Measurements from ENCODE around the gene SLC51B. TPM values are rescaled to one million over a fixed set of nuclear protein-coding genes. Genes with fewer than 3 reads are reported as not detected.

The SLC51B gene
- total and polyA plus RNA-seq, 2 experiments from 2014 or later = 6.5 to 8.6 TPM

DNA sequence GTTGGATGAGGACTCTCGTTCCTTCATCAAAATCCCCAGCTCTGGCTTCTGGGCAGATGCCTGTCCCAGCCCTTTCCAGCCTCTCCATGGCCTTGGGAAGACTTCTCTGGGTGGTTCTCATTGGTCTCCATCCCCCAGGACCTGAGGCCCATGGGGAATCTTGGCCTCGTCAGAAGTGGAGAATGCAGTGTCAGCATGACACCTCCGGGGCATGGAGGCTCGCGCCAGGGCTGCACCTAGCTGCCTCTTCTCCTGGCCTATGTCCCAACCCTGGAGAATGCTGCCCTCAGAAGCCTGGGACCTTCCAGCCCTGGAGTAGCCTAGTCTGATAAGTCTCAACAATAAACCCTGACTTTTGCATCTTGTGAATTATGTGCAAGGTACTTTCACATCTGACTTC lies 34.4 kb downstream of the SLC51B start:
- no peaks in the 10 kb centered on the region for H3K36me3 ChIP-seq (replicated peaks; ENCODE audit: insufficient read depth, low read depth)
- no peak overlapping the region for H3K4me2 ChIP-seq
- no peaks in the 10 kb centered on the region for H3K9me2 ChIP-seq (replicated peaks; ENCODE audit: insufficient read depth)
- no peaks in the 10 kb centered on the region for H4K20me1 ChIP-seq (ENCODE audit: insufficient read depth, poor library complexity, severe bottlenecking)
- H3K4me1 ChIP-seq (ENCODE audit: insufficient read depth) = peaks cover 22% of the 10 kb centered on the region
- 93% methylated on average over 5 of the region's 5 CpGs for WGBS (ENCODE audit: low lambda C conversion rate, missing lambda C conversion rate)
- H3K9me3 ChIP-seq (ENCODE audit: low read depth) = no peaks in the 10 kb centered on the region
- H3K27ac ChIP-seq = no peak overlapping the region
- DNase-seq (ENCODE audit: low spot score) = no peak
- no peaks in the 10 kb centered on the region for H3K79me2 ChIP-seq
- no peak overlapping the region for H2AFZ ChIP-seq
- no peak for TF ChIP-seq EZH2phosphoT487 (IDR thresholded peaks at IDR 0.05; ENCODE audit: low read depth, severe bottlenecking, unreplicated experiment)
- TF ChIP-seq EZH2 (IDR thresholded peaks at IDR 0.05; ENCODE audit: borderline replicate concordance) = no peak
- TF ChIP-seq, protein P1, sequence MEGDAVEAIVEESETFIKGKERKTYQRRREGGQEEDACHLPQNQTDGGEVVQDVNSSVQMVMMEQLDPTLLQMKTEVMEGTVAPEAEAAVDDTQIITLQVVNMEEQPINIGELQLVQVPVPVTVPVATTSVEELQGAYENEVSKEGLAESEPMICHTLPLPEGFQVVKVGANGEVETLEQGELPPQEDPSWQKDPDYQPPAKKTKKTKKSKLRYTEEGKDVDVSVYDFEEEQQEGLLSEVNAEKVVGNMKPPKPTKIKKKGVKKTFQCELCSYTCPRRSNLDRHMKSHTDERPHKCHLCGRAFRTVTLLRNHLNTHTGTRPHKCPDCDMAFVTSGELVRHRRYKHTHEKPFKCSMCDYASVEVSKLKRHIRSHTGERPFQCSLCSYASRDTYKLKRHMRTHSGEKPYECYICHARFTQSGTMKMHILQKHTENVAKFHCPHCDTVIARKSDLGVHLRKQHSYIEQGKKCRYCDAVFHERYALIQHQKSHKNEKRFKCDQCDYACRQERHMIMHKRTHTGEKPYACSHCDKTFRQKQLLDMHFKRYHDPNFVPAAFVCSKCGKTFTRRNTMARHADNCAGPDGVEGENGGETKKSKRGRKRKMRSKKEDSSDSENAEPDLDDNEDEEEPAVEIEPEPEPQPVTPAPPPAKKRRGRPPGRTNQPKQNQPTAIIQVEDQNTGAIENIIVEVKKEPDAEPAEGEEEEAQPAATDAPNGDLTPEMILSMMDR (IDR thresholded peaks at IDR 0.05; ENCODE audit: poor library complexity) = no peak
- H3K27me3 ChIP-seq = no peaks in the 10 kb centered on the region
- H3K4me3 ChIP-seq = no peak overlapping the region

DNA sequence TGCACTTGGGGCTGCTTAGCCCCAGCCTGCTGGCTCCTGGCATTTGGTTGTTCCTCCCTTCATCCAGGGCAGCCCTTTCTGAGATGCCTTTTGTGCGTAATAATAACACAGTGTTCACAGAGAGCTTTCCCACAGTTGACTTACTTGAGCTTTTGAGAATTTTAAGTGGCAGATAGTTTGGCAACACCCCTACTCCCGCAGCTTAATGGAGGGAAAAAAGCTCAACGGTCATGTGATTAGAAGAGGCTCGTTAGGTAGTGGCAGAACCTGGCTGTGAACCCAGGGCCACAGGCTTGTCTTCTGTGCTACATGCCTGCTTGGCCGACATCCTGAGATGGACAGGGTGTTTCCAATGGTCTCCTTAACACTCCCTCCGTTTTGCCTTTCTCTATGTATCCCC lies 36.1 kb downstream of the SLC51B start:
- H3K27me3 ChIP-seq = no peaks in the 10 kb centered on the region
- H3K36me3 ChIP-seq (replicated peaks; ENCODE audit: insufficient read depth, low read depth) = no peaks in the 10 kb centered on the region
- H3K9me2 ChIP-seq (replicated peaks; ENCODE audit: insufficient read depth) = no peaks in the 10 kb centered on the region
- no peaks in the 10 kb centered on the region for H4K20me1 ChIP-seq (ENCODE audit: insufficient read depth, poor library complexity, severe bottlenecking)
- no peak overlapping the region for H3K4me2 ChIP-seq
- H3K79me2 ChIP-seq = no peaks in the 10 kb centered on the region
- no peak for DNase-seq (ENCODE audit: low spot score)
- no peak overlapping the region for H3K4me3 ChIP-seq
- H3K27ac ChIP-seq = no peak overlapping the region
- H3K4me1 ChIP-seq (ENCODE audit: insufficient read depth) = peaks cover 25% of the 10 kb centered on the region
- WGBS (ENCODE audit: low lambda C conversion rate, missing lambda C conversion rate) = 57% methylated on average over 6 of the region's 6 CpGs
- H2AFZ ChIP-seq = no peak overlapping the region
- TF ChIP-seq, protein P1 (IDR thresholded peaks at IDR 0.05; ENCODE audit: poor library complexity) = no peak
- TF ChIP-seq EZH2 (IDR thresholded peaks at IDR 0.05; ENCODE audit: borderline replicate concordance) (no peak), EZH2phosphoT487 (IDR thresholded peaks at IDR 0.05; ENCODE audit: low read depth, severe bottlenecking, unreplicated experiment) (no peak)
- no peaks in the 10 kb centered on the region for H3K9me3 ChIP-seq (ENCODE audit: low read depth)

DNA sequence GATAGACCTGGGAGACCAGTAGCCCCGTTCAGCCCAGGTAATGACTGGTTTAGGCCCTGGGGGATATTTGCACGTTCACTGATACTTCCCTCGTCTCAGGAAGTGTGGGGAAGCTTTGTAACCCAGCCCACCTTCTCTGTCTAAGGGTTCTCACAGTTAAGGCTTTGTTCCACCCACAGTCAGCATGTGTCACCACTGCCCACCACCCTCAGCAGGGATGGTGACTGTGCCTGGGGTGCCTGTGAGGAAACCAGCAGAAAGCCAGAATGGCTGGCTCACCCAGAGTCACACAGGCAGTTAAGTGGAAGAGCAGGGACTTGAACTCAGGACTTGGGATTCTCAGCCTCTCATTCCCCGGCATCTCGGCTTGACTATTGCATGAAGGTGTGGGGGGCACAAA lies 36.6 kb downstream of the SLC51B start:
- TF ChIP-seq, protein P1 (IDR thresholded peaks at IDR 0.05; ENCODE audit: poor library complexity) = no peak
- TF ChIP-seq EZH2phosphoT487 (IDR thresholded peaks at IDR 0.05; ENCODE audit: low read depth, severe bottlenecking, unreplicated experiment) (no peak), EZH2 (IDR thresholded peaks at IDR 0.05; ENCODE audit: borderline replicate concordance) (no peak)
- Histone ChIP-seq H3K4me3 (no peak overlapping the region), H3K27me3 (no peaks in the 10 kb centered on the region), H3K9me2 (replicated peaks; ENCODE audit: insufficient read depth) (no peaks in the 10 kb centered on the region), H4K20me1 (ENCODE audit: insufficient read depth, poor library complexity, severe bottlenecking) (no peaks in the 10 kb centered on the region), H3K4me2 (no peak overlapping the region), H3K4me1 (ENCODE audit: insufficient read depth) (peaks cover 29% of the 10 kb centered on the region), H3K36me3 (replicated peaks; ENCODE audit: insufficient read depth, low read depth) (no peaks in the 10 kb centered on the region), H2AFZ (no peak overlapping the region), H3K27ac (no peak overlapping the region), H3K79me2 (no peaks in the 10 kb centered on the region), H3K9me3 (ENCODE audit: low read depth) (no peaks in the 10 kb centered on the region)
- WGBS (ENCODE audit: low lambda C conversion rate, missing lambda C conversion rate) = 78% methylated on average over 5 of the region's 5 CpGs
- no peak for DNase-seq (ENCODE audit: low spot score)

All from hepatocyte (in vitro differentiated cells).